GM12873 (cell line): ENCODE data around the gene DOCK4.

ENCODE experiments used
- CTCF ChIP-seq: IDR thresholded peaks from 2 replicates; pipeline ENCODE4 v1.5.1; 2012; ENCODE audit warnings: low read depth, mild to moderate bottlenecking, moderate library complexity, low read length, control low read depth; ENCODE audit not compliant: insufficient read depth; ENCODE audit errors: missing control alignments

The DOCK4 gene

GRCh38 chr7:112214268-112214667, 8.1 kb upstream of the DOCK4 start:
- TF ChIP-seq CTCF, result no peak

- TF ChIP-seq CTCF, result no peak
Observed at GRCh38 chr7:112213735-112214134, 7.5 kb upstream of the DOCK4 start.

- TF ChIP-seq CTCF, result no peak
Observed at GRCh38 chr7:112212571-112212970, 6.4 kb upstream of the DOCK4 start.

- TF ChIP-seq CTCF, result no peak
Observed at GRCh38 chr7:112211348-112211907, 5.2 kb upstream of the DOCK4 start.

- TF ChIP-seq CTCF, result no peak
Observed at GRCh38 chr7:112207765-112208164, 1.6 kb upstream of the DOCK4 start.

- no peak for TF ChIP-seq CTCF
Observed at GRCh38 chr7:112206991-112207592, 893 bp upstream of the DOCK4 start.

- no peak for TF ChIP-seq CTCF
Observed at GRCh38 chr7:112205343-112206237, 609 bp downstream of the DOCK4 start.
